Activated CD8-positive, alpha-beta memory T cell treated with anti-CD3 and anti-CD28 coated beads for 48 hours (primary cell): ENCODE data around the gene FAM24B.
"Not testable (repeated sequence)": the region's sequence is repeated elsewhere in the genome, so short reads cannot be mapped to it uniquely, and the experiment has no call there.

Experiments
- DNase-seq, 3 experiments: peaks; one replicate each; pipeline ENCODE4 v3.0.0-alpha.2; 2020; ENCODE audit warnings: low read depth in 2 of 3, low spot score in 2 of 3

The FAM24B gene

GRCh38 chr10:122859527-122859926 lies 19.9 kb downstream of the FAM24B start:
- DNase-seq: no peak

DNA sequence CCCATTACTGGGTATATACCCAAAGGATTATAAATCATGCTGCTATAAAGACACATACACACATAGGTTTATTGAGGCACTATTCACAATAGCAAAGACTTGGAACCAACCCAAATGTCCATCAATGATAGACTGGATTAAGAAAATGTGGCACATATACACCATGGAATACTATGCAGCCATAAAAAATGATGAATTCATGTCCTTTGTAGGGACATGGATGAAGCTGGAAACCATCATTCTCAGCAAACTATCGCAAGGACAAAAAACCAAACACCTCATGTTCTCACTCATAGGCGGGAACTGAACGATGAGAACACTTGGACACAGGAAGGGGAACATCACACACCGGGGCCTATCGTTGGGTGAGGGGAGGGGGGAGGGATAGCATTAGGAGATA lies 21.3 kb downstream of the FAM24B start:
- not testable (repeated sequence) for DNase-seq

DNA sequence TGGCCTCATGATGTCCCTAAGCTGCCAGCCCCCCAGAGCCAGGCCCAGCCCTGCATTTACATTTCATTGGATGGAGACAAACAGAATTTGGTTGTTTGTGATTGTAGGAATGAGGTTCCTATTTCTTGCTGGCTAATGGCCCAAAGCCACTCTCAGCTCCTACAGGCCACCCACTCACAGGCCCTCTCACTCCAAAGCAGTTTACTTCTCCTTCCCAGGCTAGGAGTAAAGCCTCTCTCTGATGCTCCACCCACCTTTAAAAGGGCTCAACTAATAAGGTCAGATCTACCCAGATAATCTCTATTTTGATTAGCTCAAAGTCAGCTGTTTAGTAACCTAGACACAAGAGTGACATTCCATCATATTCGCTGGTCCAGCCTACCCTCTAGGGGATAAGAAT lies 22.5 kb downstream of the FAM24B start:
- no peak for DNase-seq

DNA sequence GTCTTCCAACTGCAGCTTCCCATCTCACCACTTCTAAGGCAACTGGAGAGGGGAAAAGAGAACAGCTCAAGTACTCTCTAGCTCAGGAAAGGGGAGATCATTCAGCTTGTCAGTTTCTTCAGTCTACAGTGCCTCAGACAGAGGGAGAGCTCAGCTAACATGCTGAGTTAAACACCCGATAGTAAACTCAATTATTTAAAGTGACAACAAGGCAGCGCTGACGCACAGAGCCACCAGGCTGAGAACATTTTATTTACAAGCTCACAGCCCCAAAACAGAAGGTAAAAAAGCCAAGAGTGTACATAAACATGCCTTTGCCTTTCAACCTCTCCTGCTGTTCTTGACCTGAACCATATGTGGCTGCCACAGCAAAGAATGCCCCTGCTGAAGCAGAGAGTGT lies 23.6 kb downstream of the FAM24B start:
- DNase-seq: no peak

DNA sequence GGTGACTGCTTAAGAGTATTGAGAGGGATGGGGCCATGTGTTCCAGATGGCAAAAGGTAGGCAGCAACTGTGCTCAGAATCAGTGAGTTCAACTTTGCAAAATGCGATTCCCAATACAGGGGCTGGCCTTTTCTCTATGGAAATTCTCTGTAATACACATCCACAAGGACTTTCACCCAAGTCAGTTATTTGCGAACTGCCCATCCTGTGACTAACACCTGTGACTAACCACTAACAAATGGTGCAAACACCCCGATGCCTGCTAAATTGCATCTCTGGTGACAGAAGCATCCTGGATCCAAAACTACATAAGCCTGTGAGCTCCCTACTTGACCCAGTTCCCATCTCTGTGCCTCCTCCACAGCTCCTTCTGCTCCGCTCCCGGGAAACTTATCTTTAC lies 24.7 kb downstream of the FAM24B start:
- no peak for DNase-seq

DNA sequence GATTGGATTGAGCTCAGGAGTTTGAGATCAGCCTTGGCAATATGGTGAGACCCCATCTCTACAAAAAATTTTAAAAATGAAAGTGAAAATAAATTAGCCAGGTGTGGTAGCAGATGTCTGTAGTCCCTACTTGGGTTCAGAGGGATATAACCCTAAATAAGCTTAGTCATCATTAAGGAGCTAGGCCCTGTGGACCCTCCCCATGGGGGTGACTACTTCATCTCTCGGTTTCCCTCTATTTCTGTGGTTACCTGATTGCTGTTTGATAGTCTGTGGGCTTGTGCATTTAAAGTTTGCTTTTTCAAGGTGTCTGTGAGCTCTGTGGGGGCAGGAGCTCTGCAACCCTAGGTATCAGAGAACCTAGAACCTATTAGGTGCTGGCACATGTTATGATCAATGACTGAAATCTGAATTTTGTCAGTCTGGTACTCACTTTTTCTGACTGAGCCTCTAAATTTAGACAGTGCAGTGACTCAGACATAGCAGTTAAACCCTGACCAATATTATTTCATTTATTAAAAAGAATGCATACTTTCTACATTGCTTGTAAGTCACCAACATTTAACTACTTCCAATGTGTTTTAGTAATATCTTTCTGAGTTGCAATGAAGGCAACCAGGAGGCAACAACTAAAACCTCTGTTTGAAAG lies 25.6 kb downstream of the FAM24B start:
- DNase-seq: no peak

GRCh38 chr10:122852261-122852660 lies 27.1 kb downstream of the FAM24B start:
- DNase-seq: no peak

GRCh38 chr10:122850705-122851640 lies 28.4 kb downstream of the FAM24B start:
- DNase-seq: no peak

GRCh38 chr10:122849900-122850605 lies 29.3 kb downstream of the FAM24B start:
- no peak for DNase-seq

GRCh38 chr10:122849090-122849489 lies 30.3 kb downstream of the FAM24B start:
- no peak for DNase-seq

DNA sequence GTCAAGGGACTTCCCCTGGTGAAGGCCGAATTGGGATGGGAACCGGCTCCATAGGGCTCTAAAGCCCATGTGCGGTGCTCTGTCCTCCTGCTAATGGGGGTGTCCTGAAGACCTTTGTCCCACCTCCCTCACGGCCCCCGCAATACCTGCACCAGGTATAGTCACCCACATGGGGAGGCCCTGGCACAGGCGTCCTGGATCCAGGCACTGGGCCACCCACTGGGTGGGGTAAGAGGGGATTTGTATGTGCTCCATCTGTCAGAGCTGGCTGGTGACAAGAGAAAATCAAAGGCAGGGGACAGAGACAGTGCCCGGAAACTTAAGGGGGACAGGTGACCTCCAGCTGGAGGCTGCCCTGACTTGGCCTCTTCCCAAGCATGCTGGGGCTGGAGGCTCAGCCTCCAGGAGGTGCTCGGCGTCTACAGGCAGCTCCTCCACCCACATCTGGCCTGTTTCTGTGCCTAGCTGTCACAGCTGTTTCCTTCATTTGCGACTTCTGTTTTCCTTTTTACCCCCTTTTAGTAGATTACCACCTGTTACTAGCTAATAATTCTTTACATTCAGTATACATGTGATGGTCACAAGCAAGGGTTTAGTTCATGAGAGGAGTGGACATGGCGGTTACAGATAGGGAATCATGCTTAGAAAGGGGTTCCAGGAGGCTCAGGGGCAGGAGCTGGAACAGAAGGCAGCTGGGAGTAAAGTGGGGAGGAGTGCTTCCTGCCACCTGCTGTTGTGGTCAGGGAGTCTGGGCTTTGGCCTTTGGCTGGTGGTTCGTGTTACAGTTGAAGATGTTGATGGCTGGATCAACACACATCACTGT lies 31.4 kb downstream of the FAM24B start:
- DNase-seq: no peak

DNA sequence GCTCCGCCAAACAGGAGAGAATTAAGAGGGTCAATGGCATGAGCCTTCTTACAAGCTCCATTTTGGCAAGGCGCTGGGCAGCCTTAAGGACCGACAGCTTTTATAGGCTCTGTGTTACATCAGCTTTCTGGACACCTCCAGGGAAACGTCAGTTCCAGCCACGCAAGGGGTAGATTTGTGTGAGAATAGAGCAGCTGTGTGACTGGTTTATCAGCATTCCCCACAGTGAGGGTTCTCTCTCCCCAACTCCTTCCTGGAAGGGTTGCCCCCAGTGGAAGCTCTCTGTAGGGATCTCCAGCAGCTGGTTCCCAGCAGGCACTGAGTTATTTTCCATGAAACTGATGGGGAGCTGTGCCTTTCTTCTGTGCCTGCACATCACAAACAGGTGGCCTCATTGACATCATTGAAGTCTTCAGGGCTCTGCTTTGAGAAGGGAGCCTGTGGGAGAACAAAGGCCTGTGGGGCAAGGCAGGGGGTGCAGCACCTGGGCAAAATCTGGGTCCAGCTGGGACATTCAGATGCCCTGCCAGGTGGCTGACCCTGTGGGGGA lies 33.5 kb downstream of the FAM24B start, which contains the start of gene CUZD1:
Gene CUZD1 (minus strand): TSS at position 75 of the 550 bp plus-strand sequence. CDS start 14 bp downstream, at position 61.
- no peak for DNase-seq

GRCh38 chr10:122844146-122844545 lies 35.2 kb downstream of the FAM24B start:
- DNase-seq: no peak

DNA sequence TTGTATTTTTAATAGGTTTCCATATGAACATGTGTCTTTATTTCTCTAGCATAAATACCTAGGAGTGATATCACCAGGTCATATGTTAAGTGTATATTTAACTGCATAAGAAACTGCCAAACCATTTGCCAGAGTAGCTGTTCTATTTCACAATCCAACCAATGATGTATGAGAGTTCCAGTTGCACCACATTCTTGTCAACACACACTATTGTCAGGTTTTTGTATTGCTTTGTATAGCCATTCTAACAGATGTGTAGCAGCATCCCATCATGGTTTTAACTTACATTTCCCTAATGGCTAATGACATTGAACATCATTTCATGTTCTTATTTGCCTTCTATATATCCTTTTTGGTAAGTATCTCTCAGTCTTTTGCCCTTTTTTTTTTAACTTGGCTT lies 37.8 kb downstream of the FAM24B start:
- no peak for DNase-seq

DNA sequence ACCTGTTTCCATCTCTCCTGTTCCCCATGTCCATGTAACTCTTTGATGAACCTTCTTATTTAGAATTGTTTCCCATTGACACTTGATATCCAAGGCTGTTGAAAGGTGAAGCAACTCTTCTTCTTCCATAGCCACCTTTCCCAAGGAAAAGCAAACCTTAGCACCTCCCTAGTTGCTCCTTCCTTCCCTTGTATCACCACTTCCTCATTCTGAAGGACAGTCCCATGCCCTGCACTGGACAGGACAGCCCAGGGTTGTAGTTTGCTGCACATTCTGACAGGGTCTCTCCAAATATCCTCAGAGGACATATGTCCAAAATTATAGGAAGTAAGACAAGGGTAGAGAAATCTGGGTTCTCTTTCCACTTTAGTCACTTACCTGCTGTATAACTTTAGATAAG lies 39.9 kb downstream of the FAM24B start:
- no peak for DNase-seq

DNA sequence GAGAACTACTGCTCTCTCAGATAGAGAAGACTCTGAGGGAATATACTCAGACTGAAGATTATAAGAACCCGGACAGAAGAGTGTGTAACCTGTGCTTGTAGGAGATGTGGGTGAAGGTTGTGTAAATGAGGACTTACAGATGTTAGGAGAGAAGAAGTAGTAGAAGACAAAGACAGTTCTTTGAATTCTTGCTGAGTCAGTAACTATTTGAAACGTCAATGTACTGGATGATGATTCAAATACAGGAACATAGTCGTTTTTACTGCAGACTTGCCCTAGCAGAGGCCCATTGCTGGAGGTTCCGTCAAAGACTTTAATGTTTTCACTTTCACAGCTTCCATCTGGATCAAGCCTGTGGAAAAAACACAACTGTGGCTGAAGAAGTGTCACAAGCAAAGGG lies 40.5 kb downstream of the FAM24B start:
- no peak for DNase-seq

DNA sequence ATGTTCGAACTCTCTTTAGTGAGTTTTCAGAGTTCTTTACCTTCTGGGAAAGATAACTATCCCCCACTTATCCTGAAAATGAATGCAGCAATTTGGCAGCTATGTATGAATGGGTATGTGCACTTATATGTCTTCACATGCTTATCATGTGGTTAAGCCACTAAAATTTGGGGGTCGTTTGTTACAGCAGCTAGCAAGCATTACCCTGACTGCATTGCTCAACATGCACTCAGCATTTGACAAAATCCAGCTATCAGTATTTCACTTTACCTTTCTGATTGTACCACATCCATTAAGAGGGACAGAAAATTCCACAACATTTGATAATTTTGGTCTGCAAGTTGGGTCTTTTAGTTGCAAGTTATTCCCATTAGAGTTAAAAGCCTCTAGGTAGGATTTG lies 43.5 kb downstream of the FAM24B start:
- DNase-seq: no peak

DNA sequence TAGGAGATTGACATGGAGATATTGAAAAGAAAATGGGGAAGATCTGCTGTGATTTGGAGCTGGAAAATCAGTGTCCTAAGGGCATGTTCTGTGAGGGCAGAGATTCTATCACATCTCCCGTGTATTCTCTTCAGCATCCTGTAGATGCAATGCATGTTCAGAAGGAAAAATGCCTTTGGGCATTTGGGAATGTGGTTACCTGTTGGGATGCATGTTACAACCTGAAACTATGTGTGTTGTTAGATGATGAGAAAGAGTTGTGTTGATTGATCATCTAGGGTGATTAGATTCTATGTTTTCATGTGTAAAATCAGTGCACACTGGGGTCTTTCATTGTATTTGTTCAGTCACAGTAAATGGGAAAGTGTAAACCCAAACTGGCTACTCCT lies 48.4 kb downstream of the FAM24B start:
- DNase-seq: no peak

DNA sequence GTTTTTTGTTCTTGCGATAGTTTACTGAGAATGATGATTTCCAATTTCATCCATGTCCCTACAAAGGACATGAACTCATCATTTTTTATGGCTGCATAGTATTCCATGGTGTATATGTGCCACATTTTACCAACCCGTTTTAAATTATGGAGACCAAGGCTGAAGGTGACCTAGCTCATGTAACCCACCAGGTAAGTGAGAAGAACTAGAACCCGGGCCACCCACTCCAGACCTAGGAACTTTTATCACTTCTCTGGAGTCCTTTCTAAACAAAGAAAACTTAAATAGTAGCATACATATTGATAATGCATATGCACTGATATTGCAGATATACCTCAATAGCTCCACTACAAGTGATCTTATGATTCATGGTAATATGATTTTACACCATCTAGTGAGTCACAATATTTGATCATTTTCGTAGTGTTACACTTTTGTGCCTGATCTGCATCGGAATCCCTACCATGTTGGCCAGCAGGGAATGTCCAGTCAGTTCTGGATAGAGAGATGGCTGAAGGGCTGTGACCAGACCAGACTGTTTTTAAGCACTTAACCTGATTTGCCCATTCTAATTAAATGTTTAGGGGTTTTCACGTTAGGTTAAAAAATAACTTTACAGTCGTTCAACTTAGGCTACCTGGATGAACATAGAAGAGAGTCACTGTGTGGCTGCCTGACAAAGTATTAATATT lies 49.0 kb downstream of the FAM24B start:
- DNase-seq: no peak

- DNase-seq: no peak
Measured at GRCh38 chr10:122829454-122829853, 49.9 kb downstream of the FAM24B start.
